IMR-90 (cell line): ENCODE data around the gene PODXL. TPM values are rescaled to one million over a fixed set of nuclear protein-coding genes. Genes with fewer than 3 reads are reported as not detected.

Experiments used
- ATAC-seq: fragments of 200-7000 bp; cut with Tn5 transposase; 2 replicates; pipeline ENCODE4 v1.9.1; 2020; ENCODE audit warnings: low read depth, mild to moderate bottlenecking, moderate library complexity
- BruUV-seq: library from RNA; stranded (reverse); fragments of 400-500 nt; replicated peaks from 2 replicates; lab custom pipeline; 2021; lab: Mats Ljungman, UMichigan
- CTCF ChIA-PET: fragments of 300-600 bp; formaldehyde crosslinking; extraction: SDS; loops from one replicate; lab custom pipeline; 2021; ENCODE audit warnings: antibody characterized with exemption; lab: Yijun Ruan, JAX
- POLR2A ChIA-PET: fragments of 300-600 bp; sonication (Branson Sonifier 250); formaldehyde crosslinking; loops from one replicate; lab custom pipeline; 2022; ENCODE audit warnings: antibody characterized with exemption; ENCODE audit not compliant: unreplicated experiment; lab: Charles Lee
- DNase-seq: peaks from one replicate; pipeline ENCODE4 v3.0.0; 2013
- H2AFZ ChIP-seq: replicated peaks from 2 replicates; pipeline ENCODE3; 2013; ENCODE audit warnings: low read length, mild to moderate bottlenecking; ENCODE audit not compliant: poor library complexity
- H2AK5ac ChIP-seq: 2 replicates; pipeline ENCODE4 v1.6.1; 2013; ENCODE audit warnings: low read depth, low read length, inconsistent platforms
- H2AK9ac ChIP-seq: replicated peaks from 2 replicates; pipeline ENCODE3; 2013; ENCODE audit warnings: mild to moderate bottlenecking, low read depth, low read length, moderate library complexity; ENCODE audit not compliant: poor library complexity
- H2BK120ac ChIP-seq: 2 replicates; pipeline ENCODE4 v1.6.1; 2013; ENCODE audit warnings: low read depth, low read length, inconsistent platforms
- H2BK15ac ChIP-seq: 3 replicates; pipeline ENCODE4 v1.6.1; 2013; ENCODE audit warnings: low read depth, low read length, inconsistent platforms
- H2BK20ac ChIP-seq: 2 replicates; pipeline ENCODE4 v1.6.1; 2013; ENCODE audit warnings: low read depth, mild to moderate bottlenecking, inconsistent platforms, low read length, moderate library complexity
- H2BK5ac ChIP-seq: 2 replicates; pipeline ENCODE4 v1.6.1; 2013; ENCODE audit warnings: mild to moderate bottlenecking, low read depth, low read length, inconsistent platforms; ENCODE audit not compliant: poor library complexity, severe bottlenecking
- H3K14ac ChIP-seq: replicated peaks from 2 replicates; pipeline ENCODE4 v1.6.1; 2013; ENCODE audit warnings: low read depth, low read length, inconsistent platforms
- H3K18ac ChIP-seq: 2 replicates; pipeline ENCODE4 v1.6.1; 2013; ENCODE audit warnings: low read depth, low read length, control low read depth
- H3K23ac ChIP-seq: 2 replicates; pipeline ENCODE4 v1.6.1; 2013; ENCODE audit warnings: low read depth, low read length, inconsistent platforms
- H3K27ac ChIP-seq: 2 replicates; pipeline ENCODE4 v1.5.1; 2013; ENCODE audit warnings: mild to moderate bottlenecking, control low read depth, low read length; ENCODE audit not compliant: insufficient read depth
- H3K27me3 ChIP-seq: 2 replicates; pipeline ENCODE4 v1.6.1; 2013; ENCODE audit warnings: low read length; ENCODE audit not compliant: control insufficient read depth, insufficient read depth
- H3K36me3 ChIP-seq: 2 replicates; pipeline ENCODE4 v1.6.1; 2013; ENCODE audit warnings: low read length, mixed read lengths; ENCODE audit not compliant: control insufficient read depth, insufficient read depth
- H3K4ac ChIP-seq: 2 replicates; pipeline ENCODE4 v1.6.1; 2013; ENCODE audit warnings: low read depth, low read length, inconsistent platforms
- H3K4me1 ChIP-seq: 2 replicates; pipeline ENCODE4 v1.6.1; 2013; ENCODE audit warnings: low read length, mixed read lengths; ENCODE audit not compliant: control insufficient read depth, insufficient read depth
- H3K4me2 ChIP-seq: 2 replicates; pipeline ENCODE4 v1.6.1; 2013; ENCODE audit warnings: low read depth, mild to moderate bottlenecking, control low read depth, low read length, moderate library complexity
- H3K4me3 ChIP-seq: 2 replicates; pipeline ENCODE4 v1.5.1; 2013; ENCODE audit warnings: low read depth, mild to moderate bottlenecking, control low read depth, low read length, moderate library complexity; ENCODE audit not compliant: insufficient read depth
- H3K56ac ChIP-seq: 2 replicates; pipeline ENCODE4 v1.6.1; 2013; ENCODE audit warnings: low read length, inconsistent platforms; ENCODE audit not compliant: insufficient read depth; ENCODE audit errors: extremely low read depth
- H3K79me1 ChIP-seq, 2 experiments: 2 replicates each; pipeline ENCODE4 v1.6.1; 2013; ENCODE audit warnings: low read length in 2 of 2, inconsistent platforms in 1 of 2, low read depth in 1 of 2
- H3K9ac ChIP-seq: 2 replicates; pipeline ENCODE4 v1.6.1; 2013; ENCODE audit warnings: low read depth, low read length, control low read depth
- H3K9me1 ChIP-seq: 2 replicates; pipeline ENCODE4 v1.6.1; 2013; ENCODE audit warnings: low read length, inconsistent platforms; ENCODE audit not compliant: insufficient read depth
- H3K9me3 ChIP-seq: 2 replicates; pipeline ENCODE4 v1.6.1; 2013; ENCODE audit warnings: low read length; ENCODE audit not compliant: control insufficient read depth, insufficient read depth
- H4K20me1 ChIP-seq: 2 replicates; pipeline ENCODE4 v1.6.1; 2013; ENCODE audit warnings: low read length, inconsistent platforms; ENCODE audit not compliant: insufficient read depth
- H4K5ac ChIP-seq: 2 replicates; pipeline ENCODE4 v1.6.1; 2013; ENCODE audit warnings: mild to moderate bottlenecking, low read depth, low read length, control low read depth
- H4K8ac ChIP-seq, 2 experiments: 2 replicates each; pipeline ENCODE4 v1.6.1; 2013; ENCODE audit warnings: low read depth in 2 of 2, low read length in 2 of 2, control low read depth in 1 of 2, inconsistent platforms in 1 of 2
- H4K91ac ChIP-seq: 2 replicates; pipeline ENCODE4 v1.6.1; 2013; ENCODE audit warnings: low read depth, low read length, inconsistent platforms; ENCODE audit not compliant: insufficient read depth
- BHLHE40 ChIP-seq: fragments of 150-350 bp; IDR thresholded peaks from 2 replicates; pipeline ENCODE4 v1.6.1; 2016; ENCODE audit warnings: mild to moderate bottlenecking, low read depth, low read length
- CEBPB ChIP-seq: IDR thresholded peaks from 2 replicates; pipeline ENCODE4 v1.6.1; 2012; ENCODE audit warnings: low read depth, low read length, improper control_type of control experiment
- CHD1 ChIP-seq: IDR thresholded peaks from 2 replicates; pipeline ENCODE4 v1.6.1; 2012; ENCODE audit warnings: low read depth, low read length, improper control_type of control experiment
- ELK1 ChIP-seq: fragments of 150-350 bp; IDR thresholded peaks from 2 replicates; pipeline ENCODE4 v1.6.1; 2016; ENCODE audit warnings: low read depth, mild to moderate bottlenecking, low read length, moderate library complexity, borderline replicate concordance
- NFE2L2 ChIP-seq: fragments of 150-350 bp; IDR thresholded peaks from 2 replicates; pipeline ENCODE4 v1.6.1; 2016; ENCODE audit warnings: low read depth, mild to moderate bottlenecking, low read length
- POLR2A ChIP-seq: IDR thresholded peaks from 2 replicates; pipeline ENCODE4 v1.6.1; 2012; ENCODE audit warnings: mild to moderate bottlenecking, low read depth, low read length
- RAD21 ChIP-seq: IDR thresholded peaks from 2 replicates; pipeline ENCODE4 v1.6.1; 2012; ENCODE audit warnings: low read length, improper control_type of control experiment
- RCOR1 ChIP-seq: IDR thresholded peaks from 2 replicates; pipeline ENCODE4 v1.6.1; 2012; ENCODE audit warnings: mild to moderate bottlenecking, low read length, improper control_type of control experiment; ENCODE audit not compliant: insufficient replicate concordance
- SMC3 ChIP-seq: fragments of 150-350 bp; IDR thresholded peaks from 2 replicates; pipeline ENCODE4 v1.6.1; 2016; ENCODE audit warnings: low read depth, mild to moderate bottlenecking, antibody characterized with exemption, low read length, moderate library complexity
- WGBS, 2 experiments: methylation state at CpG; one replicate each; pipeline versions ENCODE4 v1.1.5 to v1.1.7; 2013; ENCODE audit warnings: missing lambda C conversion rate in 2 of 2; ENCODE audit not compliant: insufficient read length in 1 of 2; ENCODE audit errors: extremely low coverage in 2 of 2; 5-methylcytosine and 5-hydroxymethylcytosine counted together
- dilution Hi-C: fragments of 300-500 bp; cut with HindIII; formaldehyde crosslinking; loops from one replicate; pipeline ENCODE4 v1.14.3; 2018; ENCODE audit warnings: low sequenced_read_pairs; ENCODE audit not compliant: unreplicated experiment
- in situ Hi-C: fragments of 300-500 bp; cut with MboI; formaldehyde crosslinking; loops from 3 replicates; pipeline ENCODE4 v1.14.3; 2019; ENCODE audit warnings: low sequenced_read_pairs, inconsistent platforms, mixed read lengths
- intact Hi-C: fragments of 100-400 bp; cut with micrococcal nuclease; formaldehyde crosslinking; loops from 2 replicates; pipeline ENCODE4 v1.10.0; 2022
- polyA plus RNA-seq, 3 experiments: library from polyadenylated mRNA; depleted of rRNA; stranded (reverse); fragments of >200 nt; gene quantifications; 2 replicates each; pipeline ENCODE4 v1.2.3, GENCODE V29; 2012; ENCODE audit warnings: low replicate concordance in 1 of 3
- total RNA-seq: library from RNA; depleted of rRNA; stranded (reverse); fragments of >200 nt; gene quantifications from 2 replicates; pipeline ENCODE4 v1.2.3, GENCODE V29; 2012
- TF ChIP-seq, protein P1 (sequence below): conservative IDR thresholded peaks from 2 replicates; pipeline ENCODE4 v1.5.1; 2012; ENCODE audit warnings: mild to moderate bottlenecking, low read depth, low read length, improper control_type of control experiment

PODXL gene
- total and polyA plus RNA-seq, 2 of the 4 experiments (the other 2 are of a cell fraction), result 1.3 to 3.8 TPM

GRCh38 chr7:131568510-131568909, 12.1 kb upstream of the PODXL start:
- Histone ChIP-seq H3K9ac (no peak overlapping the region), H2BK5ac (no peak overlapping the region), H3K4me1 (no peaks in the 10 kb centered on the region), H4K5ac (no peak overlapping the region), H3K14ac (no peak overlapping the region), H3K56ac (no peak overlapping the region), H3K18ac (no peak overlapping the region), H2AK9ac (no peak overlapping the region), H3K79me1 (no peaks in the 10 kb centered on the region), H2BK15ac (no peak overlapping the region), H2BK120ac (no peak overlapping the region), H2AK5ac (no peak overlapping the region), H2AFZ (no peak overlapping the region), H3K4ac (no peak overlapping the region), H3K36me3 (no peaks in the 10 kb centered on the region), H3K23ac (no peak overlapping the region), H3K9me1 (no peaks in the 10 kb centered on the region), H4K91ac (no peak overlapping the region), H3K4me3 (no peak overlapping the region), H3K27ac (no peak overlapping the region), H3K27me3 (peaks cover 9% of the 10 kb centered on the region), H2BK20ac (no peak overlapping the region), H3K9me3 (no peaks in the 10 kb centered on the region), H4K20me1 (no peaks in the 10 kb centered on the region), H3K4me2 (no peak overlapping the region), H4K8ac (no peak overlapping the region)
- in situ Hi-C loops, result no loop called here
- no peak for ATAC-seq
- intact Hi-C loops, result no loop called here
- TF ChIP-seq RCOR1 (no peak), RAD21 (no peak), BHLHE40 (no peak), NFE2L2 (no peak), CEBPB (no peak), SMC3 (no peak), POLR2A (no peak), ELK1 (no peak), CHD1 (no peak)
- TF ChIP-seq, protein P1, sequence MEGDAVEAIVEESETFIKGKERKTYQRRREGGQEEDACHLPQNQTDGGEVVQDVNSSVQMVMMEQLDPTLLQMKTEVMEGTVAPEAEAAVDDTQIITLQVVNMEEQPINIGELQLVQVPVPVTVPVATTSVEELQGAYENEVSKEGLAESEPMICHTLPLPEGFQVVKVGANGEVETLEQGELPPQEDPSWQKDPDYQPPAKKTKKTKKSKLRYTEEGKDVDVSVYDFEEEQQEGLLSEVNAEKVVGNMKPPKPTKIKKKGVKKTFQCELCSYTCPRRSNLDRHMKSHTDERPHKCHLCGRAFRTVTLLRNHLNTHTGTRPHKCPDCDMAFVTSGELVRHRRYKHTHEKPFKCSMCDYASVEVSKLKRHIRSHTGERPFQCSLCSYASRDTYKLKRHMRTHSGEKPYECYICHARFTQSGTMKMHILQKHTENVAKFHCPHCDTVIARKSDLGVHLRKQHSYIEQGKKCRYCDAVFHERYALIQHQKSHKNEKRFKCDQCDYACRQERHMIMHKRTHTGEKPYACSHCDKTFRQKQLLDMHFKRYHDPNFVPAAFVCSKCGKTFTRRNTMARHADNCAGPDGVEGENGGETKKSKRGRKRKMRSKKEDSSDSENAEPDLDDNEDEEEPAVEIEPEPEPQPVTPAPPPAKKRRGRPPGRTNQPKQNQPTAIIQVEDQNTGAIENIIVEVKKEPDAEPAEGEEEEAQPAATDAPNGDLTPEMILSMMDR, result no peak
- no peak for DNase-seq
- BruUV-seq, result no TSS peak
- ChIA-PET POLR2A (no interaction called here), CTCF (no interaction called here)
- WGBS, 2 experiments, result 88% methylated on average over 2 of the region's 6 CpGs; no CpG with 5 or more reads in 1 of the 2 experiments
- dilution Hi-C loops, result no loop called here
